CD14-positive monocyte (primary cell): ENCODE measurements around the gene ZNF518B. TPM values are rescaled to one million over a fixed set of nuclear protein-coding genes. Genes with fewer than 3 reads are reported as not detected.
"Not testable (repeated sequence)": the region's sequence is repeated elsewhere in the genome, so short reads cannot be mapped to it uniquely, and the experiment has no call there.

ENCODE experiments used
- DNase-seq, 3 donors: peaks; one replicate each; pipeline ENCODE4 v3.0.0-alpha.2; 2011 to 2022
- H2AFZ ChIP-seq: 2 replicates; pipeline ENCODE4 v1.6.0; 2012; ENCODE audit warnings: mild to moderate bottlenecking, low read depth, low read length, inconsistent platforms; ENCODE audit not compliant: insufficient read depth, poor library complexity, severe bottlenecking
- H3K27ac ChIP-seq, 2 donors: 1 replicate in 1 of 2; 2 replicates in 1 of 2; pipeline ENCODE4 v1.5.1; 2012 to 2013; ENCODE audit warnings: low read length in 2 of 2, control low read depth in 1 of 2, inconsistent platforms in 1 of 2, low read depth in 1 of 2, mild to moderate bottlenecking in 1 of 2
- H3K27me3 ChIP-seq, 2 donors: one replicate each; pipeline versions ENCODE4 v1.6.0 to v1.6.1; 2011 to 2013; ENCODE audit warnings: low read length in 2 of 2; ENCODE audit not compliant: control insufficient read depth in 2 of 2, insufficient read depth in 2 of 2
- H3K36me3 ChIP-seq, 2 donors: replicated peaks in 1 of 2; 1 replicate in 1 of 2; 2 replicates in 1 of 2; pipeline versions ENCODE4 v1.5.1 to v1.6.1; 2012 to 2013; ENCODE audit warnings: low read length in 2 of 2, control low read depth in 1 of 2, inconsistent platforms in 1 of 2, mild to moderate bottlenecking in 1 of 2; ENCODE audit not compliant: insufficient read depth in 2 of 2, control insufficient read depth in 1 of 2
- H3K4me1 ChIP-seq, 2 donors: 1 replicate in 1 of 2; 2 replicates in 1 of 2; pipeline versions ENCODE4 v1.5.1 to v1.6.1; 2012 to 2013; ENCODE audit warnings: low read length in 2 of 2, control low read depth in 1 of 2, inconsistent platforms in 1 of 2, mild to moderate bottlenecking in 1 of 2, moderate library complexity in 1 of 2; ENCODE audit not compliant: insufficient read depth in 2 of 2, control insufficient read depth in 1 of 2
- H3K4me2 ChIP-seq: replicated peaks from 2 replicates; pipeline ENCODE3; 2012; ENCODE audit warnings: low read length, moderate library complexity, mild to moderate bottlenecking; ENCODE audit not compliant: poor library complexity, severe bottlenecking; ENCODE audit errors: extremely low read depth
- H3K4me3 ChIP-seq, 3 experiments: fragments of 200-600 bp in 1 of 3; sonication (generic) in 1 of 3; replicated peaks in 1 of 3; 1 replicate in 2 of 3; 2 replicates in 1 of 3; pipeline ENCODE4 v1.5.1; 2011 to 2013; ENCODE audit warnings: low read length in 3 of 3, mild to moderate bottlenecking in 3 of 3, control low read depth in 2 of 3, low read depth in 2 of 3, inconsistent platforms in 1 of 3, moderate library complexity in 1 of 3
- H3K79me2 ChIP-seq: 2 replicates; pipeline ENCODE4 v1.6.0; 2012; ENCODE audit warnings: mild to moderate bottlenecking, control low read depth, inconsistent platforms, low read length, moderate library complexity; ENCODE audit not compliant: insufficient read depth
- H3K9ac ChIP-seq: 2 replicates; pipeline ENCODE4 v1.6.0; 2017; ENCODE audit warnings: low read length, mild to moderate bottlenecking; ENCODE audit not compliant: insufficient read depth, poor library complexity, severe bottlenecking
- H3K9me3 ChIP-seq, 2 donors: replicated peaks in 1 of 2; 1 replicate in 1 of 2; 2 replicates in 1 of 2; pipeline versions ENCODE4 v1.5.1 to v1.6.1; 2012 to 2013; ENCODE audit warnings: low read length in 2 of 2, control low read depth in 1 of 2; ENCODE audit not compliant: control insufficient read depth in 1 of 2, insufficient read depth in 1 of 2
- H4K20me1 ChIP-seq: 2 replicates; pipeline ENCODE4 v1.6.0; 2012; ENCODE audit warnings: mild to moderate bottlenecking, low read length, control low read depth, moderate library complexity; ENCODE audit not compliant: insufficient read depth
- H3K27ac Mint-ChIP-seq, 7 donors: one replicate each; pipeline ENCODE4 v1.8.0; 2020; ENCODE audit warnings: mild to moderate bottlenecking in 7 of 7, mixed read lengths in 7 of 7, moderate library complexity in 6 of 7, inconsistent platforms in 2 of 7
- H3K27me3 Mint-ChIP-seq, 3 donors: one replicate each; pipeline ENCODE4 v1.8.0; 2021 to 2022; ENCODE audit warnings: low read depth in 3 of 3, mild to moderate bottlenecking in 3 of 3, mixed read lengths in 3 of 3, moderate library complexity in 3 of 3, inconsistent platforms in 1 of 3
- H3K36me3 Mint-ChIP-seq, 2 donors: one replicate each; pipeline ENCODE4 v1.8.0; 2020; ENCODE audit warnings: mixed read lengths in 2 of 2, inconsistent platforms in 1 of 2, mild to moderate bottlenecking in 1 of 2
- H3K4me1 Mint-ChIP-seq: one replicate; pipeline ENCODE4 v1.8.0; 2020; ENCODE audit warnings: mild to moderate bottlenecking, mixed read lengths
- H3K4me3 Mint-ChIP-seq, 2 donors: one replicate each; pipeline ENCODE4 v1.8.0; 2020; ENCODE audit warnings: mild to moderate bottlenecking in 2 of 2, mixed read lengths in 2 of 2, moderate library complexity in 1 of 2
- H3K9me3 Mint-ChIP-seq, 7 donors: one replicate each; pipeline ENCODE4 v1.8.0; 2020 to 2022; ENCODE audit warnings: mixed read lengths in 7 of 7, mild to moderate bottlenecking in 6 of 7, moderate library complexity in 6 of 7, inconsistent platforms in 2 of 7
- WGBS: methylation state at CpG from one replicate; pipeline ENCODE4 v1.1.5; 2013; ENCODE audit warnings: missing lambda C conversion rate; ENCODE audit not compliant: insufficient coverage; 5-methylcytosine and 5-hydroxymethylcytosine counted together
- intact Hi-C, 2 donors: fragments of 100-400 bp; cut with micrococcal nuclease; formaldehyde crosslinking; loops; one replicate each; pipeline versions ENCODE4 v1.15.0 to v1.15.1; 2023
- polyA plus RNA-seq, 3 donors: library from polyadenylated mRNA; depleted of rRNA in 1 of 3; unstranded in 2 of 3; stranded (reverse) in 1 of 3; fragments of 300-500 nt in 2 of 3; fragments of >200 nt in 1 of 3; fragmentation: Illumina TruSeq in 2 of 3; gene quantifications; 1 replicate in 2 of 3; 2 replicates in 1 of 3; pipeline ENCODE4 v1.2.3, GENCODE V29; 2012 to 2021
- TF ChIP-seq, protein P1 (sequence below): fragments of 200-600 bp; IDR thresholded peaks from one replicate; pipeline ENCODE4 v1.8.0; 2022; ENCODE audit warnings: antibody characterized with exemption, mild to moderate bottlenecking

Gene ZNF518B
- polyA plus RNA-seq, 3 donors = 4.5 to 11.3 (median 5.4) TPM

DNA sequence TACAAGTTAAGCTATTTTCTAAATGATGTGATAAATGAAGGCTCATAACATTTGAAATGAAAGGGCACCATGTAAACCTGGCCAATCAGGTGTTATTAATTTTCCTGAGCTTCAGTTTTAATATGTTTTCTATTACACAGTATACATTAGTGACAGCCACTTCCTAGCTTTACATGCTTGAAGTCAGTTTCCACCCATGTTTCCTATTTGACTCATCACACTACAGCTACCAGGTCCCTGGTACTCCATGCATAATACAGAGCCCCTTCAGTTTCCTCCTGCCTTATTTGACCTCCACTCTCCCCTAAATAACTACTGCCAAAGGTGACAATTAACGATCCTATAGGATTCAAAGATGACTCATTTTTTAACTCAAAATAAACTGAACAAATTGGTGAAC, 18.3 kb downstream of the ZNF518B start:
- Histone ChIP-seq H3K79me2 (no peaks in the 10 kb centered on the region), H4K20me1 (no peaks in the 10 kb centered on the region), H3K27ac (no peak overlapping the region), H3K4me2 (no peak overlapping the region), H3K4me3 (no peak overlapping the region), H3K4me1 (no peaks in the 10 kb centered on the region), H3K36me3 (peaks cover 0 to under 1% of the 10 kb centered on the region in 2 donors), H3K9ac (no peak overlapping the region), H3K9me3 (peaks cover 17 to 21% of the 10 kb centered on the region in 2 donors), H3K27me3 (no peaks in the 10 kb centered on the region), H2AFZ (no peak overlapping the region)
- WGBS = 100% methylated on average over 1 of the region's 1 CpG
- intact Hi-C loops = no loop called here
- Mint-ChIP-seq H3K36me3 (peaks cover 2 to 3% of the 10 kb centered on the region in 2 donors), H3K27ac (no peak overlapping the region), H3K27me3 (peaks cover 1 to 8% (median 2%) of the 10 kb centered on the region in 3 donors), H3K4me3 (no peak overlapping the region), H3K4me1 (no peaks in the 10 kb centered on the region), H3K9me3 (peaks cover 12 to 25% (median 21%) of the 10 kb centered on the region in 7 donors)
- TF ChIP-seq, protein P1, sequence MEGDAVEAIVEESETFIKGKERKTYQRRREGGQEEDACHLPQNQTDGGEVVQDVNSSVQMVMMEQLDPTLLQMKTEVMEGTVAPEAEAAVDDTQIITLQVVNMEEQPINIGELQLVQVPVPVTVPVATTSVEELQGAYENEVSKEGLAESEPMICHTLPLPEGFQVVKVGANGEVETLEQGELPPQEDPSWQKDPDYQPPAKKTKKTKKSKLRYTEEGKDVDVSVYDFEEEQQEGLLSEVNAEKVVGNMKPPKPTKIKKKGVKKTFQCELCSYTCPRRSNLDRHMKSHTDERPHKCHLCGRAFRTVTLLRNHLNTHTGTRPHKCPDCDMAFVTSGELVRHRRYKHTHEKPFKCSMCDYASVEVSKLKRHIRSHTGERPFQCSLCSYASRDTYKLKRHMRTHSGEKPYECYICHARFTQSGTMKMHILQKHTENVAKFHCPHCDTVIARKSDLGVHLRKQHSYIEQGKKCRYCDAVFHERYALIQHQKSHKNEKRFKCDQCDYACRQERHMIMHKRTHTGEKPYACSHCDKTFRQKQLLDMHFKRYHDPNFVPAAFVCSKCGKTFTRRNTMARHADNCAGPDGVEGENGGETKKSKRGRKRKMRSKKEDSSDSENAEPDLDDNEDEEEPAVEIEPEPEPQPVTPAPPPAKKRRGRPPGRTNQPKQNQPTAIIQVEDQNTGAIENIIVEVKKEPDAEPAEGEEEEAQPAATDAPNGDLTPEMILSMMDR = no peak
- DNase-seq = no peak

DNA sequence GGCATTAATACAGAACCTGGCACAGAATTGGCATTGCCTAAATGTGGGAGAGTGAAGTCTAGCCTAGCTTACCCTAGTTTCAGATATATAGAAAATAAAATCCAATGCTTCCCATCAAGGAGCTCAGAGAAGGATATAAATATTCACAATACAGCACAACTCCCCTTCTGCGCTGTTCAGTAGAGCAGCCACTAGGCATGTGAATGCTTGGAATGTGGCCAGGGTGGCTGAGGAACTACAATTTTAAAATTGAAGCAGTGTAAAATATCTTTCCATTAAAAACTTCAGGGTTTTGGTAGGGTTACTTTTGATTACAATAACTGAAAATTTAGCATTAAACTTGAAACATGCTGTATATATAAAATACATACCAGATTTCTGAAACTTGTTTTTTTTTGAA, 19.5 kb downstream of the ZNF518B start:
- Histone ChIP-seq H3K27ac (no peak overlapping the region), H3K4me1 (no peaks in the 10 kb centered on the region), H3K9me3 (peaks cover 7 to 9% of the 10 kb centered on the region in 2 donors), H3K4me3 (no peak overlapping the region), H4K20me1 (no peaks in the 10 kb centered on the region), H3K4me2 (no peak overlapping the region), H3K27me3 (no peaks in the 10 kb centered on the region), H2AFZ (no peak overlapping the region), H3K79me2 (no peaks in the 10 kb centered on the region), H3K9ac (no peak overlapping the region), H3K36me3 (no peaks in the 10 kb centered on the region)
- Mint-ChIP-seq H3K9me3 (peaks cover 3 to 14% (median 10%) of the 10 kb centered on the region in 7 donors), H3K36me3 (peaks cover 1 to 2% of the 10 kb centered on the region in 2 donors), H3K27ac (no peak overlapping the region), H3K27me3 (peaks cover 1 to 8% (median 2%) of the 10 kb centered on the region in 3 donors), H3K4me3 (no peak overlapping the region), H3K4me1 (no peaks in the 10 kb centered on the region)
- TF ChIP-seq, protein P1 = no peak
- DNase-seq = no peak
- intact Hi-C loops = no loop called here
- no CpG with 5 or more reads among the region's 1 CpG for WGBS

GRCh38 chr4:10427680-10428079, 29.5 kb downstream of the ZNF518B start:
- H3K27ac ChIP-seq, H3K9ac ChIP-seq, H3K79me2 ChIP-seq, H3K27me3 Mint-ChIP-seq, H4K20me1 ChIP-seq, H3K36me3 ChIP-seq, H3K4me2 ChIP-seq, H3K4me1 Mint-ChIP-seq, H3K27me3 ChIP-seq, H2AFZ ChIP-seq, intact Hi-C loops, H3K4me3 Mint-ChIP-seq, H3K27ac Mint-ChIP-seq, H3K4me3 ChIP-seq, DNase-seq, H3K4me1 ChIP-seq, H3K36me3 Mint-ChIP-seq: not testable (repeated sequence)
- H3K9me3 ChIP-seq = peaks cover 0 to 11% of the 10 kb centered on the region in 2 donors
- 90% methylated on average over 6 of the region's 8 CpGs for WGBS
- peaks cover 2 to 16% (median 7%) of the 10 kb centered on the region in 7 donors for H3K9me3 Mint-ChIP-seq
